ENCODE data around the gene STAT5B. TPM values are rescaled to one million over a fixed set of nuclear protein-coding genes. Genes with fewer than 3 reads are reported as not detected.

The STAT5B gene
- total RNA-seq (2021) (36.4 to 42.2 TPM (median 37.9 TPM) in 3 replicates), Bru-seq, nascent RNA (percentile 66 among the genes with signal in this experiment)
- long read RNA-seq, experiment 1, full-length matches to known transcripts: 101 of 174 reads
- long read RNA-seq, experiment 1, partial matches to known transcripts: 26 of 174 reads
- long read RNA-seq, experiment 1, other reads (novel, unspliced or antisense): 47 of 174 reads
- long read RNA-seq, experiment 2, full-length matches to known transcripts: 9 of 38 reads
- long read RNA-seq, experiment 2, partial matches to known transcripts: 11 of 38 reads
- long read RNA-seq, experiment 2, other reads (novel, unspliced or antisense): 18 of 38 reads
- long read RNA-seq, experiment 3, partial matches to known transcripts: 3 of 5 reads
- long read RNA-seq, experiment 3, other reads (novel, unspliced or antisense): 2 of 5 reads

- H3K27me3 Mint-ChIP-seq (ENCODE audit: low read depth): peaks cover 6% of the 10 kb centered on the region
- peak within 1 kb of the TSS; percentile 86 for H3K4me3 Mint-ChIP-seq
- DNase-seq (ENCODE audit: low spot score): peak; percentile 68
- ChIA-PET POLR2A (interaction anchor here (0.6 kb wide), 1 partner anchor 141 kb away, joined by 3 read pairs; no protein-coding TSS in a partner anchor), CTCF (interaction anchor here (0.6 to 2.2 kb wide), 7 partner anchors 11 to 241 kb away, joined by 3 to 23 read pairs (median 3); partner anchors contain the start of genes CAVIN1 and STAT3)
- H3K4me1 Mint-ChIP-seq: peaks cover 50% of the 10 kb centered on the region
- H3K36me3 Mint-ChIP-seq: no peaks in the 10 kb centered on the region
- peak; percentile 10; the same call in 1 of the 2 replicates for TF ChIP-seq PRDM15 (CRISPR knock-in tag; IDR thresholded peaks at IDR 0.05)
- no peak for TF ChIP-seq CREB1 (CRISPR knock-in tag; IDR thresholded peaks at IDR 0.05)
- peak; percentile 23; the same call in 1 of the 2 replicates for TF ChIP-seq ZNF416 (CRISPR knock-in tag; IDR thresholded peaks at IDR 0.05)
- ATAC-seq: peak; percentile 57; the same call in 1 of the 2 replicates
- peak within 1 kb of the TSS; percentile 72 for H3K27ac Mint-ChIP-seq
- H3K9me3 Mint-ChIP-seq: no peaks in the 10 kb centered on the region
Observed at GRCh38 chr17:42276359-42276608, at the start of gene STAT5B. Gene STAT5B, minus strand, starts transcription at chr17:42276391. Its CDS starts 44,264 bp downstream, at chr17:42232127.

- DNase-seq (ENCODE audit: low spot score) (no peak), ATAC-seq (no peak)
- Mint-ChIP-seq H3K27ac (no peak overlapping the region), H3K27me3 (ENCODE audit: low read depth) (no peaks in the 10 kb centered on the region; the same call in 1 of the 2 replicates), H3K4me1 (peaks cover 29% of the 10 kb centered on the region), H3K36me3 (peaks cover 59% of the 10 kb centered on the region), H3K4me3 (no peak overlapping the region), H3K9me3 (no peaks in the 10 kb centered on the region)
- TF ChIP-seq E2F1 (CRISPR knock-in tag; IDR thresholded peaks at IDR 0.05): no peak
- no peak for TF ChIP-seq ZNF423 (CRISPR knock-in tag; IDR thresholded peaks at IDR 0.05)
- no peak for TF ChIP-seq FOXJ3 (CRISPR knock-in tag; IDR thresholded peaks at IDR 0.05; ENCODE audit: borderline replicate concordance)
- no peak for TF ChIP-seq CREB1 (CRISPR knock-in tag; IDR thresholded peaks at IDR 0.05)
- TF ChIP-seq IRF2 (CRISPR knock-in tag; IDR thresholded peaks at IDR 0.05; ENCODE audit: borderline replicate concordance, low read depth): no peak
- no peak for TF ChIP-seq ZBTB43 (CRISPR knock-in tag; IDR thresholded peaks at IDR 0.05)
- TF ChIP-seq MLX (CRISPR knock-in tag; IDR thresholded peaks at IDR 0.05): no peak
- TF ChIP-seq ZNF219 (CRISPR knock-in tag; IDR thresholded peaks at IDR 0.05; ENCODE audit: borderline replicate concordance): no peak
- TF ChIP-seq ARID4B (CRISPR knock-in tag; IDR thresholded peaks at IDR 0.05; ENCODE audit: borderline replicate concordance): no peak
- TF ChIP-seq PRDM15 (CRISPR knock-in tag; IDR thresholded peaks at IDR 0.05): no peak
- no peak for TF ChIP-seq ZNF121 (CRISPR knock-in tag; IDR thresholded peaks at IDR 0.05)
- no peak for TF ChIP-seq ZNF425 (CRISPR knock-in tag; conservative IDR thresholded peaks at IDR 0.05)
- TF ChIP-seq ETV6 (CRISPR knock-in tag; IDR thresholded peaks at IDR 0.05): no peak
- TF ChIP-seq NR1H2 (CRISPR knock-in tag; IDR thresholded peaks at IDR 0.05): no peak
- ChIA-PET POLR2A (no interaction called here), CTCF (interaction anchor here (0.7 to 5.4 kb wide), 2 partner anchors 80 to 103 kb away, joined by 3 to 123 read pairs; no protein-coding TSS in a partner anchor)
Observed at GRCh38 chr17:42325026-42325425, 48.8 kb upstream of the STAT5B start.
